HG03097 (cell line): Measurements from ENCODE around the gene NFATC3.

Source experiments
- ATAC-seq: cut with Tn5 transposase; IDR thresholded peaks from one replicate; pipeline ENCODE4 v1.9.1; 2021; ENCODE audit not compliant: unreplicated experiment, low FRiP score

NFATC3 gene

DNA sequence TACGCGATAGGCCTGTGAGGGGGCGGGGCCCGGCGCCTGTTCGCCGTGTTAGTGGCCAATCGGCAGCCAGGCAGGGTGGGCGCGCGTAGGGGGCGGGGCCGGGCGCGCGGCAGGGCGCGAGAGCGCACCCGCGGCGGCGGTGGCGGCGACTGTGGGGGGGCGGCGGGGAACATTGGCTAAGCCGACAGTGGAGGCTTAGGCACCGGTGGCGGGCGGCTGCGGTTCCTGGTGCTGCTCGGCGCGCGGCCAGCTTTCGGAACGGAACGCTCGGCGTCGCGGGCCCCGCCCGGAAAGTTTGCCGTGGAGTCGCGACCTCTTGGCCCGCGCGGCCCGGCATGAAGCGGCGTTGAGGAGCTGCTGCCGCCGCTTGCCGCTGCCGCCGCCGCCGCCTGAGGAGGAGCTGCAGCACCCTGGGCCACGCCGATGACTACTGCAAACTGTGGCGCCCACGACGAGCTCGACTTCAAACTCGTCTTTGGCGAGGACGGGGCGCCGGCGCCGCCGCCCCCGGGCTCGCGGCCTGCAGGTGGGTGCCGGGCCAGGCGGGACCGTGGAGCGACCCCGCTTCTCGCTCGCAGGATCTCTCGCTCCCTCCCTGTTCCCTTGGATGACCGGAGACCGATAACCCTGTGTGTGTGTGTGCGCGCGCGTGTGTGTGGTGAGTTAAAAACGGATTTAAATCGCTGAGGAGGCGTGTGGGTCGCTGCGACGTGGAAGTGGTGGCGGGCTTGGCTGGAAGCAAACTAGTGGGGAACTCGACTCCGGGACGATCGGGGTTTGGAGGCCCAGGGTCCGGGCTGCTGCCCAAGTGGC lies at the start of gene NFATC3:
Gene NFATC3, plus strand, starts transcription at position 112 of the 813 bp plus-strand sequence. Its CDS starts 312 bp downstream, at position 424.
- ATAC-seq: peak; percentile 39

DNA sequence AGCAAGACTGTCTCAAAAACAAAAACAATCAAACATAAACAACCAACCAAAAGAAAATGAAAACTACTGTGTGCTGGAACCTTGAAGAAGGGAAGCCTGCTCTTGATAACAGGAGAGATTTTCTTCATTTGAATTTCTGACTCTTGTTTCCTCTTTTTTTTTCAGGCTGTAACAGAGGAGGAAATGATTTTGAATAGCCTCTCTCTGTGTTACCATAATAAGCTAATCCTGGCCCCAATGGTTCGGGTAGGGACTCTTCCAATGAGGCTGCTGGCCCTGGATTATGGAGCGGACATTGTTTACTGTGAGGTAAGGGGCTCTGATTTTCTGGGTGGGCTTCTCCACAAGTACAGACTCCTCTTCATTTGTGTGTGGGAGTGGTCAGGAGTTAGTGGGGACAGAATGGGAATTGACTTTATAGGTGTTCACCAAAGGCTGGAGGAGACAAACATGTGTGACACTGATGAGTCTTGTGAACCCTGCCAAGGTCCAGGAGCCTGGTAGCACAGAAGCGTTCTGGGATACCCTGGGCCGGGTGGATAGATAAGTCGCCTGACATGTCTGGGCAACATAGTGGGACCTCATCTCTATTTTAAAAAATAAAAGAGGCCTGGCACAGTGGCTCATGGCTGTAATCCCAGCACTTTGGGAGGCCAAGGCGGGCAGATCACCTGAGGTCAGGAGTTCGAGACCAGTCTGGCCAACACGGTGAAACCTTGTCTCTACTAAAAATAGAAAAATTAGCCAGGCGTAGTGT lies 47.2 kb upstream of the NFATC3 start:
- no peak for ATAC-seq

DNA sequence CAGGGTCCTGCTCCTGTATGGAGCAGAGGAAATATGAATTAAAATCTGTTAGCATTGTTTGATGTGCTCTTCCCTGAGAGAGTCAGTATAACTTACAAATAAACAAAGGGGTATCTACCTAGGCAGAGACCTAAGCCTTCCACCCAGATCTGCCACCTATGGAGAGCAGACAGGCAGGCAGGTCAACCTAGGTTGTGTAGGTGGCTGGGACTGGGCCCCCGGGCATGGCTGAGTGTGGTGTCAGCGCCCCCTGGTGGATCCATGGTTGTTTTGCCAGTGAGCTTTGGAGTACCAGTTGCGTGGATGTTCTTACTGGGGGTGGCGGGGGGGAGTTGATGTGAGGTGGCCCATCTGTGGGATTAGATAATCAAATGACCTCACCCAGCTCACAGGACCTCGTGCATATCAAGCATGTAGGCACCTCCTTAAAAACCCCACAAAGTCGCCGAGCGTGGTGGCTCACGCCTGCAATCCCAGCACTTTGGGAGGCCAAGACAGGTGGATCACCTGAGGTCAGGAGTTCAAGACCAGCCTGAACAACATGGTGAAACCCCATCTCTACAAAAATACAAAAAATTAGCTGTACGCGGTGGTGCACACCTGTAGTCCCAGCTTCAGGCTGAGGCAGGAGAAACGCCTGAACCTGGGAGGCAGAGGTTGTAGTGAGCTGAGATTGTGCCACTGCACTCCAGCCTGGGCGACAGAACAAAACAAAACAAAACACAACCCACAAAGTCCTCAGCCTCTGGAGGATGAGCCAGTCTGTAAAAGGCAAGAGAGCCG lies 44.5 kb upstream of the NFATC3 start:
- ATAC-seq: peak; percentile 65

DNA sequence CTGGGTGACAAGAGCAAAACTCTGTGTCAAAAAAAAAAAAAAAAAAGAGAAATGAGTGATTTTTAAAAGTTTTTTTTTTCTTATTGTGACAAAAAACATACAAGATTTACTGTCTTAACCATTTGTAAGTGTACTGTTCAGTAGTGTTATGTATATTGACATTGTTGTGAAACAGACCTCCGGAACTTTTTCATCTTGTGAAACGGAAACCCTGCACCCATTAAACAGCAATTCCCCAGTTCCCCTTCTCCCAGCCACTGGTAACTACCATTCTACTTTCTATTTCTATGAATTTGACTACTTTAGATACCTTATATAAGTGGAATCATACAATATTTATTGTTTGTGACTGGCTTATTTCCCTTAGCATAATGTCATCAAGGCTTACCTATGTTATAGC lies 43.4 kb upstream of the NFATC3 start:
- ATAC-seq: no peak

DNA sequence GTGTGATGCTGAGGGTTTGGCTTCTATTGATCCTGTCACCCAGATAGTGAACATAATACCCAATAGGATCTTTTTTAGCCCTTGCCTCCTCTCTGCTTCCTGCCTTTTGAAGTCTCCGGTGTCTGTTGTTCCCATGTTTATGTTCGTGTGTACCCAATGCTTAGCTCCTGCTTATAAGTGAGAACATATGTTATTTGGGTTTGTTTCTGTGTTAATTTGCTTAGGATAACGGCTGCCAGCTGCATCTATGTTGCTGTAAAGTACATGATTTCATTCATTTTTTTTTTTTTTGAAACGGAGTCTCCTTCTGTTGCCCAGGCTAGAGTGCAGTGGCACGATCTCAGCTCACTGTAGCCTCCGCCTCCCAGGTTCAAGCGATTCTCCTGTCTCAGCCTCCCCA lies 39.1 kb upstream of the NFATC3 start:
- no peak for ATAC-seq

DNA sequence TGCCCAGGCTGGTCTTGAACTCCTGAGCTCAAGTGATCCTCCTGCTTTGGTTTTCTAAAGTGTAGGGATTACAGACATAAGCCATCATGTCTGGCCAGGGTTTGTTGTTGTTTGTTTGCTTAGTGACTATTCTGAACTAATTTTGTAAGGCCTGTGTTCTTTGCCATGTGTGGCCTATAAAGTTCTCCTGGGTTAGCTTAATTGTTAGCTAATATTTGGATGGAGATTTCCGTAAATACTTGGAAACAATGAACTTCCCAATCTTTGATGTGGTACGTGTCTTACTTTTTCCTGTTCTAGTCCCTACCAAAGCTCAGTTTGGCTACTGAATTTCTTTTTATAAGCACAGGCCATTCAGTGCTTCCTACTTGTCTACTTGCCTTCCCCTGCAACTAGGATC lies 37.2 kb upstream of the NFATC3 start:
- no peak for ATAC-seq

DNA sequence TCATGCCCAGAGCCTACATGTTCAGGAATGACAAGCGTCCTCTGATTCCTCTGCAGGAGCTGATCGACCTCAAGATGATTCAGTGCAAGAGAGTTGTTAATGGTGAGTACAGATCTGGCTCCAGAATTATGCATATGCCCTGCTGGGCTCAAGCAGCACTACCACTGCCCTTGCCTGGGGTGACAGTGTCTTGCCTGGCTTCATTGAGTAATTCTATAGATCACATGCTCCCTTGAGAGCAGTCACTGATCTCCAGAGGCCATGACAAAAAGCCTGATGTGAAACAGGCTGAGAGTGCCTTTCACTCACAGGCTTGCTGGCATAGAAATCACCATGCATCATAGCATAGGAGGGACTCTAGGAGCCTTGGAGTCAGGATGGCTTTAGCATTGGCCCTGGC lies 35.7 kb upstream of the NFATC3 start:
- no peak for ATAC-seq

DNA sequence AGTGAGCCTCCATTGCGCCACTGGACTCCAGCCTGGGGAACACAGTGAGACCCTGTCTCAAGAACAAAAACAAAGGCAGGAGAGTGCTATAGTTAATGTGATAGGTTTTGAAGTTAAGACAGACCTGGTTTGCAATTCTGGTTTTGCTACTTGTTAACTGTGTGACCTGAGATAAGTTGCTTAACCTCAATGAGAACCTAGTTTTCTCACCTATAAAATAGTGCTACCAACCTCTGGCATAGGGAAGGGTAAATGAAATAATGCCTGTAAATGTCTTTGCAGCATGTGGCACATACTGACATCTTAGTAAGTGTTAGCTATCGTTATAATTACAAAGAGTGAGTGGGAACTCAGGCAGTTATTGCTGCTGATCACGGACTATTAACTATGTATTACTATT lies 29.8 kb upstream of the NFATC3 start:
- no peak for ATAC-seq

DNA sequence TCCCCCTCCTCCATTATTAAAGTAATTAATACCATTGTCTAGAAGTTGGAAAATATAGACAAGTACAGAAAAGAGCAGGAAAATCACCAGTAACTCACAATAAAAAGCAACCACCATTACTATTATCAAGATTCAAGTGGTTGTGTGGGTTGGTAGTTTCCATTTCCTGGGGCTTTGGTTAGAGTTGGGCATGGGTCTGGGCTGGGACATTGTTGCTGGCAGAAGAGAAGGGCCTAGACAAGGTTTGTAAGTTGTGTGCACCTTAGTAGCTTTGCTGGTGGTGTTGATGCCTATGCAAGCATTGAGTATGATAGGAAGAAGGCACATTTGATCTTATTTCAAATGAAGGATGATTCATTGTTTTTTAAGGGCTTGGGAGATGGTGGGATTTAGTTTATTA lies 25.4 kb upstream of the NFATC3 start:
- no peak for ATAC-seq

DNA sequence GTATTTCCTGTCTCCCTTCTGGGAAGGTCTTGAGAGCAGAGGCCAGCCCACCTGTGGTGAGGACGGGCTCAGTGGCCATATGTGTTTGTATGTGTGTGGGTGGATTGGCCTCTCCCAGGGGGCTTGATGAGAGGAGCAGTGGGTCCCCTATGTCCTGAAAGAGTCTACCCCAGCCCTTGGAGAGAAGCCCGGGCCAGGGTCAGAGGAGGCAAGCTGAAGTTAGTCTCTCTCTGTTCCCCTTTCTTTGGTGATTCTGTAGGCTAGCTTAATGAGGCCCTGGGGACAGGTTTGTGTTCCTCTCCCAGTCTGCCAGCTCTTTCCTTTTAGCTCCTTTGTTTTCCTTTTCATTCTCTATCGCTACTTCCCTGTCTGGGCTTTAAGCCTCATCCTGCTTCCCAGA lies 23.8 kb upstream of the NFATC3 start:
- ATAC-seq: no peak

DNA sequence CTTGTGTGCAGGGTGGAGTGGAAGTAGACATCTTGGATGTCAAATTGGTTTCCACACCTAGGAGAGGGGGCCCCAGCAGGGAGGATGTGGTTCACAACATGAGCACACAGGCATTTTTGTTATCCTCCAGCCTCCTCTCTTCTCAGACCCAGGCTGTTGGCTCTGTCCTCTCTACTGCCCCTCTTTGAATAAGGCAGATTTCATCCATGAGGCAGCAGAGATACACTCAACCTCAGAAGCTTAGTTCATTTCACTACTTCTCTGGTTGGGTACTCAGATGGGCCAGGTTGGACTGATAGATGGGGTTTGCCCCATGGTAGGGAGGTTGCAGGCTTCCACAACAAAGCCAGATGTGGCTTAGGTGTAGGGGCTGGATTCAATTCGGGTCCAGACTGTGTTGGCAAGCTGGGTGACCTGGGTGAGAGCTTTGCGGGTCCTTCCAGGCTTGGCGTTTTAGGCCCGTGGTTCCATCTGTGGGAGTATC lies 22.2 kb upstream of the NFATC3 start:
- ATAC-seq: no peak

DNA sequence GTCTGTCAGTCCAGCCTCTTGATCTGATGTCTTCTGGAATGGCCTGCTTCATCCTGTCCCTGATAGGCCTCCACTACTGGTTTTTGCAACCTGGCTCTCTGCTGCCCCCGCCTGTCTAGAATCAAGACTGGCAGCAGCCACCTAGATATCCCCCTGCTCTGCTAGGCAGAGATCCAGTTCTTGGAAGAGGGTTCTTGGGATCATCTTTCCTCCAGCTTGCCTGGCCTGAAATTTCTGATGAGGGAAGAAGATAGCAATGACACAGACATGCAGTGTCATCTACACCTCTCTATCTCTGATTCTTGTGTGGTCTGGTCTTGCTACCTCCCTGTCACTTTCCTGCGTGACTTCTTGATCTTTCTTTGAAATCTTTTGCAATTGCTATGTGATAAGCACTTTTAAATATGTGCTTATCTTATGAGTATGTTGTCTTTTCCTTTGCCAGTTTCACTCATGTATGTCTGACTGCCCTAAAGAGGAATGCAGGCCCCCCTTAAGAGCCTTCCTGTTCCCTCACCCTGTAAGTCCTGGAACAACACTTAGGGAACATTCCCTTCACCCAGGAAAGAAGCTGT lies 20.3 kb upstream of the NFATC3 start:
- no peak for ATAC-seq

DNA sequence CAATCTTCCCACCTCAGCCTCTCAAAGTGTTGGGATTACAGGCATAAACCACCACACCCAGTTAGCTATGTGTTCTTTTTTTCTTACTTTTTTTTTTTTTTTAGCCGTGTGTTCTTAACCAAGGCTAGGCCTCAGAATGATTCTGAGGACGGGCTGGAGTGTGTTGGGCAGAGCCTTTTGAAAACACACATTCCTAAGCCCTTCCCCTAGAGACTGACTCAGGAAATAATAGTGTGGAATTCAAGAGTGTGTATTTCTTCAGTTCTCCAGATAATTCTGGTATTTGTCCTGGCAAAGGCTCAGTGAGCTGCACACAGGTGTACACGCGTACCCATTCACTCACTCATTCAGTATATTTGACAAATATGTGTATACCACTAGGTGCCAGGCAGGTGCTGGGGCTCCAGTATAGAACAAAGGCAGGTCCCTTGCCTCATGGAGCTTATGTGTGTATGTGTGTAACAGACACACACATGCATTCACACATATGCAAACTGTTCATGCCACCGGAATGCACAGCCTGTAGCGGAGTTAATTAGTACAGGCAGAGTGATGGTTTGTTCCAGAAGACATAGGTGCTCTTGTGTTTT lies 19.4 kb upstream of the NFATC3 start:
- no peak for ATAC-seq

DNA sequence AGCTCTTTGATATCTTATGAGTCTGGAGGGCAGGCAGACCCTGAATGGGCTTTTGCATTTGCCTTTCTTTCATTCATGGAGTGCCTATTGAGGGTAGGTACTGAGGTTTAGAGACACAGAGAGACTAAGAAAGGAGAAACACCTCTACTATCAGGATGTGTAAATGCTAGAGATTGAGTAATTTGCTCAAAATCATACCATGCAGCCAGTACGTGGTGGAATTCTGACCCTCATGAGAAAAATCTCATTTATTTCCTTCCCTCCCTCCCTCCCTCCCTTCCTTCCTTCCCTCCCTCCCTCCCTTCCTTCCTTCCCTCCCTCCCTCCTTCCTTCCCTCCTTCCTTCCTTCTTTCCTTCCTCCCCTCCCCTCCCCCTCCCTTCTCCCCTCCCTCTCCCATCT lies 18.4 kb upstream of the NFATC3 start:
- no peak for ATAC-seq

DNA sequence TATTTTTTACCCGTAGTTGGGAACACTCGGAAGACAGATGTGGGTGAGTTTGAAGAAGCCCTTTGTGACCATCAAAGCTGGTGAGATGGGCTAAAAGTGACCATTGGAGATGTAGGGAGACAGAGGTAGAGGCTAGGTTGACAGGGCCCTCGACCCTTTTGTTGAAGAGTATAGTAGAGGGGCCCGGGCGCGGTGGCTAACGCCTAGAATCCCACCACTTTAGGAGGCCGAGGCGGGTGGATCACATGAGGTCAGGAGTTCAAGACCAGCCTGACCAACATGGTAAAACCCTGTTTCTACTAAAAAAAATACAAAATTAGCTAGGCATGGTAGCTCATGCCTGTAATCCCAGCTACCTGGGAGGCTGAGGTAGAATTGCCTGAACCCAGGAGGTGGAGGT lies 16.2 kb upstream of the NFATC3 start:
- no peak for ATAC-seq

DNA sequence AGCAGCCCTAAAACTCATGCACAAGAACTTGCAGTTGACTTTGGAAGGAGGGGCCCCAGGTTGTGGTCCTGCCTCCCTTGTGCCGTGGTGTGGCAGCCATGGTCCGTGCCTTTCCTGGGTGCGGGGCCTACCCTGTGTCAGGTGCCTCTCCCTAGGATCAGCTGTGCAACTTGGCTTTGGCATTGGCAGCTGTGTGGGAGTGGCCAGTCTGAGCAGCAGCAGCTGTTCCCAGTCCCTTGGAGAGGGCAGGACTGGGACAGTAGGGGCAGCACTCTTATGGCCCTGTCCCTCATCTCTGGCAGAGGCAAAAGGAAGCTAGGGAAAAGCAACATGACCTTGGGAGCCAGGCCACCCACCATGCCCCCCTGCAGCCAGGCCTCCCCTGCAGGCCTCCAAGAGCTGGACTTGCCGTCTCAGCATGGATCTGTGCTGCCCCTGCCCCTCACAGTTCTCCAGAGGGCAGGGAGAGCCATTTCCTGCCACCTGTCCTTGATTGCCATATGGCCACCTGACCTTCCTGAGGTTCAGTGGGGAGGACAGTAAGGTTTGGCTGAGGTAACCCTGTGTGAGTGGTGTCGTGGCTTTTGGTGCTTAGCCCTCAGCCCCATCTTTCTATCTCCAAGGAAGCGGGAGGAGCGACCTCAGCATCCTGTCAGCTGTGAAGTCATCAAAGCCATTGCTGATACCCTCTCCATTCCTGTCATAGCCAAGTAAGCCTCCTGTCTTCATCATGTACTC lies 15.5 kb upstream of the NFATC3 start:
- ATAC-seq: no peak

DNA sequence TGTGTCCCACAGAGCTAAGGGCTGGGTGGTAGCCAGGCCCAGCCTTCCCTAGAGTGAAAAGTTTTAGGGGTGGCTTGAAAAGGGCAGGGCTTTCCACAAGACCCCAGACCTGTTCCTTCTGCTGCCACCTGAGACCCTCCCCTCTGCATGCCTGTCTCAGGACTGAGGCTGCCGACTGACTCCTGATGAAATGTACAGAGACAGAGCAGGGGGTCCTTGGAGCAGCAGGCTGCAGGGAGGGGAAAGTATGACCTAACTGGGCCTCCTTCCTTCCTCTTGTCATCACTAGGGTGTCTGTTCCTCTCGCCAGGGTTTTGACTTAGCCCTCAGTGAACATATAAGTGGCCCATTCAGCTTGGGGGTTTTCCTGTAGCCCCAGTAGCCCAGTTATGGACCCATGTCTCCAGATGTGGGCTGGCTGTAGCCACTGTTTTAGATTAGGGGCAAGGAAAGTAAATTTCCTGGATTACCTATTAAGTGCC lies 14.9 kb upstream of the NFATC3 start:
- ATAC-seq: peak; percentile 14

DNA sequence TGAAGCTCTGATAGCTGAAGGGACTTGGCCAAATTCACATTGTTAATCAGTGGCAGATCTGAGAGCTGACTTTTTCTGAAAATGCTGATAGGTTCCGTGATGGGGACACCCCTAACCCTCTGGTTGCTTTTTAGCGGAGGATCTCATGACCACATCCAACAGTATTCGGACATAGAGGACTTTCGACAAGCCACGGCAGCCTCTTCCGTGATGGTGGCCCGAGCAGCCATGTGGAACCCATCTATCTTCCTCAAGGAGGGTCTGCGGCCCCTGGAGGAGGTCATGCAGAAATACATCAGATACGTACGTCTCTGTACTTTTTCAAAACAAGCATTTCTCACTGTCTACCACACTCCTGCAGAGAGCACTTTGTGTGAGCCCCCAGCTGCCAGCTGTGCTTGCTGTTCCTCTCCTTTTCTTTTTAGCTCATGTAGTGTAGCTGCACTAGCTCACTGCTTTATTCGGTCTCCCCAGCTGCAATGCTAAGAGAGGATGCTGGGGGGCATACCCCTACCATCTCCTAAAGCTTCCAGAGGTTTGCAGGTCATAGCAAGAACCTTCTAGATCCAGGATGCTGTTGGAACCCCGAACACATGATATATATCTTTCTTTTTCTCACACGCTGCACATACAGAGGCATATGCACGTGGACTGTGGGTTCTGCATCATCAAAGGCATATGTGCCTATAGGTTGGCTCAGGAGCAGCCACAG lies 14.2 kb upstream of the NFATC3 start:
- peak; percentile 32 for ATAC-seq

DNA sequence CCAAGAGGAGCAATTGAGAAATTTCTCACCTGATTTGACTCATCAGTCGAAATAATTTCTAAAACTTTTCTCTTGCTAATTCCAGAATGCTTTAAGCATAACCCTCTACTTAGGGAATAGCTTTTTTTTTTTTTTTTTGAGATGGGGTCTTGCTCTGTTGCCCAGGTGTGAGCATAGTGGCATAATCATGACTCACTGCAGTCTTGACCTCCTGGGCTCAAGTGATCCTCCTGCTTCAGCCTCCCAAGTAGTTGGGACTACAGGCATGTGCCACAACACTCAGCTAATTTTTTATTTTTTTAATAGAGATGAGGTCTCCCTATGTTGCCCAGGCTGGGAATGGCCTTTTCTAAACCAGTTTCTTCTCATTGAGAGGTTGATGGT lies 13.7 kb upstream of the NFATC3 start:
- no peak for ATAC-seq
